Measurements from ENCODE around the gene RSPH1.
A peak's percentile ranks its signal among the peaks of the same experiment; 100 is the strongest.

RSPH1 gene

GRCh38 chr21:42443181-42443785, 52.7 kb downstream of the RSPH1 start:
- DNase-seq: no peak

- DNase-seq: no peak
These were observed 54.1 kb downstream of the RSPH1 start for GRCh38 chr21:42441963-42442362.

GRCh38 chr21:42440187-42440792, 55.7 kb downstream of the RSPH1 start:
- DNase-seq: no peak

DNA sequence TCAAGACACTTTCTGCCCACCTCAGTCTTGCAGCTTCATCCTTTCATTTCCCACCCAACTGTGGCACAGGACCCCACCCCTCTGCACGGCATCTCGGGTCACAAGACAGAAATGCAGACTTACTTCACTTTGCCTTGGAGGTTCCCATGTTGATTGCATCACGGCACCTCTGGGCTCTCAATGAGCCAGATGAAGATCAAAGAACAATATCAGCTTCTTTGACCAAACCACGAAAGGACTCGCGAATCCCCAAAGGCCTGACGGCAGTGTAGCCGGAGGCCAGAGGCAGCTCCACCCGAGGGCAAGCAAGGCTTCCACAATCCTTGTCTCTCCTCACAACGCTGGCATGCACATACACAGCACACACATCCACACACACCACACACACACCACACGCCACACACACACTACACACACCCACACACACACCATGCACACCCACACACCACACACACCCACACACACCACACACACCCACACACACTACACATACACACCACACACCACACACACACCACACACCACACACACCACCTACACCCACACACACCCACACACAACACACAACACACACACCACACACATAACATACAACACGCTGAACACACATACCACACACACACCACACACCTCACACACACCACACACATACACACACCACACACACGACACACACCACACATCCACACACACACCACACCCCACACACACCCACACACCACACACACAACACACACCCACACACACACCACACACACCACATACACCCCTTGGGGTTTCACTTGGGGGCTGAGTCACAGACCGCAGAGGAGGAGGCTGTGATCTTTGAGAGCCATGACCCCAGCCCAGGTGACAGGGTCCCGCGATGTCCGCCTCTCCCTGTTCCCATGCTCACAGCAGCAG, 56.5 kb downstream of the RSPH1 start:
- DNase-seq: peak; percentile 40

DNA sequence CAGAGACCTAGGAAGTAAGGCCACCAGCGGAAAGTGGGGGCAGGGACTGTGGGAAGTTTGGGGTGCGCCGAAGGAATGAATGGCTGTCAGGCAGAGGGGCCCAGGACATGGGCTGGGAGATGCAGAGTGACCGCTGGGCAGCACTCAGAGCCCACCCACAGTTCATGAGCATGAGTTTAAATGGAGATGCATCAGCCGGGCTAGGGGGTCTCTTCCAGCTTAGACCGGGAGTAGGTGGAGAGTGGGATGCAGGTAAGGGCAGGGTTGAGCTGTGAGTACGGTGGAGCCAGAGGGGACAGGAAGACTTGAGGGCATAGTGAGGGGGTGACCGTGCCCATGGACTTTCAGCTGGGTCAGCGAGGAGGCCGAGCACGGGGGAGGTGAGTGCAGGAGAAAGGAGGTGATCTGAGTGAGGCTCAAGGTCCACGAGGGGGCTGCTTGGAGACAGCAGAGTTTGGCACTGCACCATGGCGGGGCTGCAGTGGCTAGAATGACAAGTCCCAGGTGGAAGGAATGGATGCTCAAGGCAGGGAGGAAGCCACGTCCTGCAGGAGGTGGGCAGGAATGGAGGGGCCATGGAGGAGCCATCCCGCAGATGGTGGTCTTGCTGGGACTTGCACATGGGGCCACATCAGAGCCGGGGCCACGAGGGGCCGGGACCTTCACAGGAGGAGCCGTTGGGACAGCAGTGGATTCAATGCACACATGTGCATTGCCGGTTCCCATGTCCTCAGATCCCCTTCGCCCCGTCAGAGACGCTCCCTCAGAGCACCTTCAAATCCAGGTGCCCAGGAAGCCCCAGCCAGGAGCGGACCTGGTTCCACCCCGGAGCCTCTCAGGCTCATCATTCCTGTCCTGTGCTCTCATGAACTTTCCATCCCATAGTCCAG, 57.5 kb downstream of the RSPH1 start:
- DNase-seq: no peak

DNA sequence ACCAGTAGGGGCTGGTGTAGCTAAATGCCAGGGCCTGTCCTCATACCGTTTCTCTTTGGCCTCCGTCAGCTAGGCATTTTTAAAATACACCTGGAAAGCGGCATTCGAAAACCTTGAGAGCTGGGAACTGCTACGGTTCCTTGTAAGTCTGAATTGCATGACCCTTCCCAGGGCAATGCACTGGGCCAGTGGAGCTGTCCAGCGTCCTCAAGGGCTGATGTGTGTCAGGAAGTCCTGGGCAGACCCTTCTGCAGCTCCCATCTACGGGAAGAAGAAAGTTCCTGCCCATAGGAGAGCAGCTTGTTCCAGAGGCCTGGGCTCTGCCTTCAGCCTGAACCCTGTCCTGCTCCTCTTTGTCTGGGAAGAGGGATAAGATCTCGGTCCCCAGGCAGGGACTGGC, 58.2 kb downstream of the RSPH1 start:
- no peak for DNase-seq

DNA sequence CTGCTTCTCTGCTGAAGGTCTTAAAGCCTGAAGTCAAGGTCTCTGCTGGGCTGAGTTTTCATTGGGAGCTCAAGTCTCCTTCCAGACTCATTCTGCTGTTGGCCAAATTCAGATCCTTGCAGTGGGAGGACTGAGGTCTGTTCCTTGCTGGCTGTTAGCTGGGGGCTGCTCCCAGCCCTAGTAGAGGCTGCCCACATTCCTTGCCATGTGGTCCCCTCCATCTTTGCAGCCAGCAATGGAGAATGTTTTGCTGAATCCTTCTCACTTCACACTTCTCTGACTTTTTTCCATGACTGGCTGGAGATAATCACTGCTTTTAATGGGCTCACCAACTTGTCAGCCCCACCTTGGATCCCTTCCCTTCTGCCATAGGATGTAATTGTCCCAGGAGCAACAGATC, 59.1 kb downstream of the RSPH1 start:
- no peak for DNase-seq

GRCh38 chr21:42435833-42436232, 60.2 kb downstream of the RSPH1 start:
- no peak for DNase-seq

- DNase-seq: no peak
These were observed 60.6 kb downstream of the RSPH1 start for GRCh38 chr21:42435401-42435800.

DNA sequence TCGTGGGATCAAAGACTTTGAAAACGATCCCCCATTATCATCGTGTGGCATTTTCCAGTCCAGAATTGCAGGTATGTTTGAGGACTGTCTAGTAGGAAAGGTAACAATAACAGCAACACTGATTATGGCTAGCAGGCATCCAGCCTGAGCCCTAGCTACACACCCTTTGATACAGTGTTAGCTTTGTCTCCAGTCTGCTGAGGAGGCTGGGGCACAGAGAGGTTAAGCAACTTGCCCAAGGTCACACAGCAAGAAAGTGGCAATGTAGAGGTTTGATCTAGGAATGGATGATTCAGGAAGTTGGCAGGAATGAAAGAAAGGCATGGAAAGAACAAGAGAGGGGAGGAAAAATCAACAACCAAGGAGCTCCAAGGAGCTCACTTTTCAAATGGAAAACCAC, 61.1 kb downstream of the RSPH1 start:
- no peak for DNase-seq

- DNase-seq: no peak
These were observed 62.0 kb downstream of the RSPH1 start for GRCh38 chr21:42433946-42434551.

- DNase-seq: no peak
These were observed 63.3 kb downstream of the RSPH1 start for GRCh38 chr21:42432695-42433094.

- DNase-seq: no peak
These were observed 64.8 kb downstream of the RSPH1 start for GRCh38 chr21:42431196-42431595.

- DNase-seq: no peak
These were observed 65.5 kb downstream of the RSPH1 start for GRCh38 chr21:42430521-42430920.

- no peak for DNase-seq
These were observed 66.2 kb downstream of the RSPH1 start for GRCh38 chr21:42429856-42430255.

GRCh38 chr21:42429021-42429420, 67.0 kb downstream of the RSPH1 start:
- no peak for DNase-seq

GRCh38 chr21:42427809-42428419, 68.1 kb downstream of the RSPH1 start:
- DNase-seq: no peak

- no peak for DNase-seq
These were observed 69.0 kb downstream of the RSPH1 start for GRCh38 chr21:42426876-42427480.

GRCh38 chr21:42426424-42426823, 69.6 kb downstream of the RSPH1 start:
- DNase-seq: no peak

DNA sequence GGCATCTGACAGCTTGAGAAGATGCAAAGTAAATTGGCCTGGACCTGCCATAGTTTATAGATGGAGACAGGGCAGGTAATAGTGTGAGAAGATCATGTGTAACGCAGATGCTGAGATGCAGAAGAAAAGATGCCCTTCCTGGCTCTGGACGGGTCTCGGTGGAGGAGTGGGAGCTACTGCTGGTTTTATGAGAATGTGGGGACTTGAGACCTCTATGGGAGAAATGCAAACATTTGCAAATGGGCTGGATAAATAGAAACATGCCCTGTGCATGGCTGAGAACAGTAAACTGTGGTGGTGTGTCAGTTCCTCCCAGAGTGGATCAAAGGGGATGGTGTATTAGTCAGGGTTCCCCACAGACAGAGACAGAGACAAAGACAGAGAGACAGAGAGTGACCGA, 70.4 kb downstream of the RSPH1 start:
- DNase-seq: no peak

GRCh38 chr21:42424914-42425541, 71.0 kb downstream of the RSPH1 start:
- peak; percentile 85 for DNase-seq

Measured in CD4-positive, alpha-beta T cell treated with Interleukin-21 for 1 hour (primary cell).